ENCODE measurements around the gene RPS18. TPM values are rescaled to one million over a fixed set of nuclear protein-coding genes. Genes with fewer than 3 reads are reported as not detected.

Gene RPS18
- total RNA-seq, 1 experiment from 2014 or later: 4,062 TPM

DNA sequence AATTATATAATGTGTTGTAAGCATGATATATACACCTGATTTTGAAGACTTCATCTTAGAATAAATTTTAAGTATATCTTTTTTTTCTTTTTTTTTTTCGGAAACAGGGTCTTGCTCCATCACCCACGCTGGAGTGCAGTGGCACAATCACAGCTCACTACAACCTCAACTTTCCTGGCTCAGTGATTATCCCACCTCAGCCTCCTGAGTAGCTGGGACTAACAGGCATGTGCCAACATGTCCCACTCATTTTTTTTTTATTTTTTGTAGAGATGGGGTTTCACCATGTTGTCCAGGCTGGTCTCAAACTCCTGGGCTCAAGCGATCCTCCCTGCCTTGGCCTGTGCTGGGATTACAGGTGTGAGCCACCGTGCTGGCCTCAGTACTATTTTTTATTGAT, 17.3 kb upstream of the RPS18 start:
- no peaks in the 10 kb centered on the region for H3K27me3 ChIP-seq (ENCODE audit: insufficient read depth, low read length)
- ATAC-seq: no peak
- no peaks in the 10 kb centered on the region for H3K79me2 ChIP-seq (ENCODE audit: insufficient read depth, low read length)
- ChIA-PET RAD21 (ENCODE audit: low non-redundant PET in 1 of 2, low total read pairs in 2 of 2, uncharacterized antibody in 2 of 2, unreplicated experiment in 2 of 2) (interaction anchor here in 1 of 2 experiments (0.6 kb wide), 1 partner anchor 393 kb away, joined by 7 read pairs; no protein-coding TSS in a partner anchor), POLR2A (interaction anchor here (0.9 to 1.4 kb wide), 4 partner anchors 17 to 283 kb away, joined by 3 to 6 read pairs (median 5); partner anchors contain the start of genes B3GALT4, RPS18 and VPS52), CTCF (interaction anchor here (1.4 kb wide), 1 partner anchor 17 kb away, joined by 5 read pairs; the partner anchor contains the start of genes RPS18 and VPS52)
- H3K4me1 ChIP-seq (ENCODE audit: control insufficient read depth in 1 of 2, insufficient read depth in 2 of 2, low read length in 2 of 2): peaks cover 45 to 57% of the 10 kb centered on the region in 2 experiments
- H3K9me3 ChIP-seq (ENCODE audit: control insufficient read depth in 1 of 2, insufficient read depth in 1 of 2, low read depth in 1 of 2, low read length in 2 of 2): no peaks in the 10 kb centered on the region
- no peak overlapping the region for H3K9ac ChIP-seq (ENCODE audit: low read length)
- no peak for DNase-seq (ENCODE audit: low read depth, low spot score)
- H4K20me1 ChIP-seq (ENCODE audit: insufficient read depth): no peaks in the 10 kb centered on the region
- H3K4me3 ChIP-seq (replicated peaks in 1 of 2; ENCODE audit: low read depth in 1 of 2, low read length in 2 of 2): no peak overlapping the region
- no peaks in the 10 kb centered on the region for H3K36me3 ChIP-seq (ENCODE audit: control insufficient read depth in 1 of 2, insufficient read depth in 2 of 2, low read length in 2 of 2)
- intact Hi-C loops (cut with micrococcal nuclease): no loop called here
- no peak overlapping the region for H3K4me2 ChIP-seq (ENCODE audit: low read length)
- TF ChIP-seq SRF (IDR thresholded peaks at IDR 0.05; ENCODE audit: low read depth) (no peak), SP1 (IDR thresholded peaks at IDR 0.05; ENCODE audit: low read depth) (no peak), TCF7L2 (IDR thresholded peaks at IDR 0.05; ENCODE audit: borderline replicate concordance, extremely low read depth, insufficient read depth, insufficient read length) (no peak), YY1 (IDR thresholded peaks at IDR 0.05; ENCODE audit: extremely low read depth, insufficient replicate concordance, low read depth, low read length) (no peak), EGR1 (IDR thresholded peaks at IDR 0.05; ENCODE audit: low read depth) (no peak), JUND (IDR thresholded peaks at IDR 0.05) (no peak), SIN3A (IDR thresholded peaks at IDR 0.05; ENCODE audit: low read depth) (no peak), FOSL1 (IDR thresholded peaks at IDR 0.05; ENCODE audit: low read depth) (no peak), ELF1 (IDR thresholded peaks at IDR 0.05; ENCODE audit: borderline replicate concordance, low read depth) (no peak), CBX3 (IDR thresholded peaks at IDR 0.05; ENCODE audit: low read depth) (no peak), POLR2A (IDR thresholded peaks at IDR 0.05; ENCODE audit: borderline replicate concordance, extremely low read depth, insufficient read depth, insufficient read length) (no peak)
- TF ChIP-seq, protein P1, sequence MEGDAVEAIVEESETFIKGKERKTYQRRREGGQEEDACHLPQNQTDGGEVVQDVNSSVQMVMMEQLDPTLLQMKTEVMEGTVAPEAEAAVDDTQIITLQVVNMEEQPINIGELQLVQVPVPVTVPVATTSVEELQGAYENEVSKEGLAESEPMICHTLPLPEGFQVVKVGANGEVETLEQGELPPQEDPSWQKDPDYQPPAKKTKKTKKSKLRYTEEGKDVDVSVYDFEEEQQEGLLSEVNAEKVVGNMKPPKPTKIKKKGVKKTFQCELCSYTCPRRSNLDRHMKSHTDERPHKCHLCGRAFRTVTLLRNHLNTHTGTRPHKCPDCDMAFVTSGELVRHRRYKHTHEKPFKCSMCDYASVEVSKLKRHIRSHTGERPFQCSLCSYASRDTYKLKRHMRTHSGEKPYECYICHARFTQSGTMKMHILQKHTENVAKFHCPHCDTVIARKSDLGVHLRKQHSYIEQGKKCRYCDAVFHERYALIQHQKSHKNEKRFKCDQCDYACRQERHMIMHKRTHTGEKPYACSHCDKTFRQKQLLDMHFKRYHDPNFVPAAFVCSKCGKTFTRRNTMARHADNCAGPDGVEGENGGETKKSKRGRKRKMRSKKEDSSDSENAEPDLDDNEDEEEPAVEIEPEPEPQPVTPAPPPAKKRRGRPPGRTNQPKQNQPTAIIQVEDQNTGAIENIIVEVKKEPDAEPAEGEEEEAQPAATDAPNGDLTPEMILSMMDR (IDR thresholded peaks at IDR 0.05 in 2 of 3, conservative IDR thresholded peaks at IDR 0.05 in 1 of 3; ENCODE audit: borderline replicate concordance in 1 of 3, insufficient read depth in 1 of 3, low read depth in 2 of 3, low read length in 2 of 3): no peak
- H3K27ac ChIP-seq (ENCODE audit: low read depth, low read length): no peak overlapping the region
- BruUV-seq (replicated peaks): no TSS peak
- H2AFZ ChIP-seq (ENCODE audit: low read depth, low read length, poor library complexity, severe bottlenecking): no peak overlapping the region
- no peaks in the 10 kb centered on the region for H3K9me2 ChIP-seq (ENCODE audit: insufficient read depth)
